Left ventricle myocardium inferior (tissue), 1 donor: ENCODE data around the gene ZMAT2. TPM values are rescaled to one million over a fixed set of nuclear protein-coding genes. Genes with fewer than 3 reads are reported as not detected.

Source experiments
- DNase-seq: peaks from one replicate; pipeline ENCODE4 v3.0.0-alpha.2; 2020
- H3K27ac ChIP-seq: fragments of 200-600 bp; replicated peaks from 2 replicates; pipeline ENCODE4 v1.8.0; 2021
- H3K27me3 ChIP-seq: fragments of 200-600 bp; 2 replicates; pipeline ENCODE4 v1.8.0; 2021; ENCODE audit warnings: low read depth
- H3K36me3 ChIP-seq: fragments of 200-600 bp; 2 replicates; pipeline ENCODE4 v1.8.0; 2021
- H3K4me1 ChIP-seq: fragments of 200-600 bp; 2 replicates; pipeline ENCODE4 v1.8.0; 2021
- H3K4me3 ChIP-seq: fragments of 200-600 bp; 2 replicates; pipeline ENCODE4 v1.8.0; 2021; ENCODE audit warnings: mild to moderate bottlenecking, moderate library complexity
- H3K9me3 ChIP-seq: fragments of 200-600 bp; replicated peaks from 2 replicates; pipeline ENCODE4 v1.8.0; 2021
- intact Hi-C: fragments of 100-400 bp; cut with micrococcal nuclease; formaldehyde crosslinking; loops from one replicate; pipeline ENCODE4 v1.11.0; 2022
- total RNA-seq: library from RNA; stranded (reverse); fragmentation: NEBNext Ultra II Directional; extraction: Animal tissue kit (Norgen Biotek cat#: 25700); gene quantifications from one replicate; pipeline ENCODE4 v1.2.1, GENCODE V29; 2021
- TF ChIP-seq, protein P1 (sequence below): fragments of 200-600 bp; IDR thresholded peaks from 2 replicates; pipeline ENCODE4 v1.8.0; 2021; ENCODE audit warnings: antibody characterized with exemption, mild to moderate bottlenecking, borderline replicate concordance
- donor health status: DM: no; HTN: yes; CAD: no; lungs with severe emphysema.

ZMAT2 gene
- total RNA-seq, 1 donor from 2014 or later = 35.5 TPM

DNA sequence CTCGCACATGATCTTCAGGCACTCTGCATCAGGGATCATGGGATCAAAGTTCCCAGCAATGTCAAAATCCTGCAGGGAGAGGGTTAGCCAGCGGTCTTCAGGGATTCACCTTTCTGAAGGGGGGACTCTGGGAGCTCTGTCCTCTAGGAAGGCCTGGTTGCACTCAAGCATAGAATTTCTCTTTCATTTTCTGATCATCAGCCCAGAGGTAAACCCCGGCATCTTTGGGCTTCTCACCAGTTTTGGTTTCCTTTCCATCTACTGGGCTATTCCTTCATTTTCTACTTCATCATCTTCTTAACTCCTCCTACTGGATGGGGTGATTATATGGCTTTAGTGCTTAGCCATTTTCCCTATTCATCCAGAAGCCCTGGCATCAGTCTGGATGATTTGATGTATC is 22.3 kb upstream of the ZMAT2 start:
- no peak for DNase-seq
- no peak overlapping the region for H3K4me3 ChIP-seq
- H3K27ac ChIP-seq = no peak overlapping the region
- intact Hi-C loops = no loop called here
- peaks cover 83% of the 10 kb centered on the region for H3K36me3 ChIP-seq
- no peaks in the 10 kb centered on the region for H3K4me1 ChIP-seq
- TF ChIP-seq, protein P1, sequence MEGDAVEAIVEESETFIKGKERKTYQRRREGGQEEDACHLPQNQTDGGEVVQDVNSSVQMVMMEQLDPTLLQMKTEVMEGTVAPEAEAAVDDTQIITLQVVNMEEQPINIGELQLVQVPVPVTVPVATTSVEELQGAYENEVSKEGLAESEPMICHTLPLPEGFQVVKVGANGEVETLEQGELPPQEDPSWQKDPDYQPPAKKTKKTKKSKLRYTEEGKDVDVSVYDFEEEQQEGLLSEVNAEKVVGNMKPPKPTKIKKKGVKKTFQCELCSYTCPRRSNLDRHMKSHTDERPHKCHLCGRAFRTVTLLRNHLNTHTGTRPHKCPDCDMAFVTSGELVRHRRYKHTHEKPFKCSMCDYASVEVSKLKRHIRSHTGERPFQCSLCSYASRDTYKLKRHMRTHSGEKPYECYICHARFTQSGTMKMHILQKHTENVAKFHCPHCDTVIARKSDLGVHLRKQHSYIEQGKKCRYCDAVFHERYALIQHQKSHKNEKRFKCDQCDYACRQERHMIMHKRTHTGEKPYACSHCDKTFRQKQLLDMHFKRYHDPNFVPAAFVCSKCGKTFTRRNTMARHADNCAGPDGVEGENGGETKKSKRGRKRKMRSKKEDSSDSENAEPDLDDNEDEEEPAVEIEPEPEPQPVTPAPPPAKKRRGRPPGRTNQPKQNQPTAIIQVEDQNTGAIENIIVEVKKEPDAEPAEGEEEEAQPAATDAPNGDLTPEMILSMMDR = no peak
- no peaks in the 10 kb centered on the region for H3K27me3 ChIP-seq
- H3K9me3 ChIP-seq = no peaks in the 10 kb centered on the region

DNA sequence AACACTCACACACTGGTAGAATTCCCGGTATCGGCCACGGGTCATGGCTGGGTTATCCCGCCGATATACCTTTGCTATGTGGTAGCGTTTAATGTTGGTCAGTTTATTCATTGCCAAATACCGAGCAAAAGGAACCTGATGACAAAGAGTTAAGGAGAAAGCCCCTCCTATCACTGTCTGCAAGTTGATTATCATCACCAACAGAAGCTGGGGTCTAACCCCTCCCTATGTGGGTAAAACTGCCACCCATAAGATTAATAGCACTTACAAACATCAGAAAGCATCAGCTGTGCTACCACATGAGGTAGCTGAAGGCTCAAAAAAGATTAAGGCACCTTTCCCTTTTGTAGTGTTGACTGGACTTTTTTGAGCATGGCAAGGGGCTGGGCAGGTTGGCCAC is 21.3 kb upstream of the ZMAT2 start:
- no peaks in the 10 kb centered on the region for H3K27me3 ChIP-seq
- no peak overlapping the region for H3K4me3 ChIP-seq
- intact Hi-C loops = no loop called here
- H3K36me3 ChIP-seq = peaks cover 72% of the 10 kb centered on the region
- no peaks in the 10 kb centered on the region for H3K4me1 ChIP-seq
- TF ChIP-seq, protein P1 = no peak
- no peak overlapping the region for H3K27ac ChIP-seq
- no peaks in the 10 kb centered on the region for H3K9me3 ChIP-seq
- DNase-seq = no peak

DNA sequence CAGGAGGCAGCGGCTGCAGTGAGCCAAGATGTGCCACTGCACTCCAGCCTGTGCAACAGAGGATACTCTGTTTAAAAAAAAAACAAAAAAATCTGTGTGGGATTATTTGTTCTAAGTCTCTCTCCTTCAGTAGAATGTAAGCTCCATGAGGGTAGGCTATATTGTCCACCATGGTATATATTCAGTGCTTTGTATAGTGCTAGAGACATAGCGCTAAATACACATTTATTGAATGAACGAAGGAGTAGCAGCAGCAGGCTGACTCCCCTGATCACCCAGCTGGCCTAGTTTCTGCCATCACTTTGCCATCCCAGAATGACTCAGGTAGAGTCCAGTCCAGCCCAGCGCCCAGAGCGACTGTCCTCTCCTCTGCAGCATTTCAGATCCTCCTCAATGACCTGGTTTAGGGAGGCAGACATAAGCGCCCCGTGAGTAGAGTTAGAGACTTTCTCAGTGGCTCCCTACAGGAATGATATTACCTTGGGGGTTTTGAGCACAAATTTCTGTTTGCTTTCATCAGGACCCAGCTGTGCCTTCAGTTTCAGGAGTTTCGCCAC is 9.8 kb upstream of the ZMAT2 start:
- Histone ChIP-seq H3K36me3 (peaks cover 48% of the 10 kb centered on the region), H3K27me3 (no peaks in the 10 kb centered on the region), H3K4me3 (peak overlapping the region; percentile 87), H3K27ac (peak overlapping the region; percentile 89), H3K9me3 (no peaks in the 10 kb centered on the region), H3K4me1 (peaks cover 53% of the 10 kb centered on the region)
- no peak for DNase-seq
- TF ChIP-seq, protein P1 = no peak
- intact Hi-C loops = no loop called here

DNA sequence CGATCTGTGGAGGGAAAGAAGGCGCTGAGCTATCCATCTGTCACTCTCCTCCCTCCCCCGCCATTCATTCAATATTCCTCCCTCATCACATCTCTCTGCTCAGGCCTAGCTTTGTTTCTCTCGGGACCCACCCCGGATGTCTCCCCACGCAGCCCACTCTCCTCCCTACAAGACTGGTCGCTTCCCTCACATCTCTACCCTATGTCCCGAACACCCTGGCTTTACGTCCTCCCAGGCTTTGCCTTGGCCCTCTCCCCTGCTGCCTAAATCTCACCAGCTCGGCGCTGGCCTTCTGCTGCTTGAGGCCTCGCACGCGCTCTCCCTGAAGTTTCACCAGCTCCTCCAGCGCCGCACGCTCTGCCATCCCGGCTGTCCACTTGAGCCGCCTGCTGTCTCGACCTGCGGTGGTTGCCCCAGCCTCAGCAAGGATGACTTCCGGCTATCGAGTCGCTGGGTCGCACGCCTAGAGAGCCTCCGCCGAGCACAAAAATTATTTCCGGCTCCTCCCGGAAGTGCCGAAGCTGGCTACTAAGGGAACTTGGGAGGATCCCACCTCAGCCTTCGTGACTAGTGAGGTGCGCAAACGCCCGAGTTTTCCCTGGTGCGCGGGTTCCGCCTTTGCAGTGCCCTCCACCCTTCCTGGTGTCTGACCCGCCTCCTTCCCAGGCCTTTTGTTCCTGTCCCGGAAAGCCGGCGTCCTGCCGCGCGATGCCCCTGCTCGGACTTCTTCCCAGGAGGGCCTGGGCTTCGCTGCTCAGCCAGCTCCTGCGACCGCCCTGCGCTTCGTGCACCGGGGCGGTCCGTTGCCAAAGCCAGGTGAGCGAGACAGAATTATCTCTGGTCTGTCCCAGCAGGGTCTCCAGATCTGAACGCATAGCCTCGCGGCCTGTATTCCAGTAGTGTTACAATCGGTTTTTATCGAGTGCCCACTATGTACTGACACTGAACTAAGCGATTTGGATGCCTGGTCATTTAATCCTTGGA is 9.0 kb upstream of the ZMAT2 start, which contains the start of the genes HARS1 and HARS2:
TSS of gene HARS1 (minus strand) at position 430 of the 984 bp plus-strand sequence. CDS start at position 364, 66 bp downstream.
TSS of gene HARS2 (plus strand) at position 515 of the 984 bp plus-strand sequence. CDS start at position 709, 194 bp downstream.
- no peaks in the 10 kb centered on the region for H3K9me3 ChIP-seq
- TF ChIP-seq, protein P1 = peak; percentile 13
- intact Hi-C loops = no loop called here
- H3K36me3 ChIP-seq = peaks cover 50% of the 10 kb centered on the region
- no peaks in the 10 kb centered on the region for H3K27me3 ChIP-seq
- peak; percentile 89 for DNase-seq
- peak within 1 kb of the TSS; percentile 89 for H3K27ac ChIP-seq
- H3K4me3 ChIP-seq = peak within 1 kb of the TSS; percentile 87
- peaks cover 53% of the 10 kb centered on the region for H3K4me1 ChIP-seq

DNA sequence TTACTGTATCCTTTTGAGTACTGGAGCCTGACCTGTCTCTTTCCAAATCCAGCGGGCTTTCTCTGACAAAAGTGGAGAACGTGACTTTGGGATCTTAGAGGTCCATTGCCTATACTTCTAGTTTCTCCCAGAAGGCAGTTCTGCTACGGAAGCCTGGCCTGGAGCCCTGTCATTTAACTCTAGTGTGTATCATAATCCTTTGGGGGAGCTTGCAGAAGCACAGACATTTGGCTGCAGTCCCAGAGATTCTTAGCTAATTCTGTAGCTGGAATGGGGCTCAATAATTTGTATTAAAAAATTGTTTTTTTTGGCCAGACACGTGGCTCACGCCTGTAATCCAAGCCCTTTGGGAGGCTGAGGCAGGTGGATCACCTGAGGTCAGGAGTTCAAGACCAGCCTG is 6.0 kb upstream of the ZMAT2 start:
- TF ChIP-seq, protein P1 = no peak
- Histone ChIP-seq H3K4me1 (peaks cover 51% of the 10 kb centered on the region), H3K27me3 (no peaks in the 10 kb centered on the region), H3K4me3 (no peak overlapping the region), H3K27ac (no peak overlapping the region), H3K9me3 (no peaks in the 10 kb centered on the region), H3K36me3 (peaks cover 58% of the 10 kb centered on the region)
- intact Hi-C loops = no loop called here
- DNase-seq = no peak
